ENCODE results near the gene ATP11A. TPM values are rescaled to one million over a fixed set of nuclear protein-coding genes. Genes with fewer than 3 reads are reported as not detected.

ATP11A gene
- total RNA-seq, 1 experiment from 2014 or later = 232 TPM

DNA sequence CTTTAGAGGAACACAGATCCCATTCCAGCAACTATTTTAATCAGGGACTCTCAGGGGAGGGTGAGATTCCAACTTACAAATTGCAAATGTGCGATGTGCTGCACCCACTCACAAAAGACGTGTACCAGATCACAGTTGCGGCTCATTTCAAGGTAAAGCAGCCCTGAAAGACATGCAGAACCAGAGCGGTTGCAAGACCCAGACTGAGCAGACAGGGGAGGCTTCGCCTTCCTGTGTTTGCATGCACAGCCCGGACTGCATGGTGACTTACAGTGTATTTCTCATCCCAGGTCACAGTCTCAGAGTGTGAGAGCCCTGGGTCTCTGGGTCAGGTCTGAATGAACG, 84.6 kb downstream of the ATP11A start:
- no TSS peak for BruUV-seq (replicated peaks)
- Histone ChIP-seq H3K4me3 (ENCODE audit: low read depth, low read length) (no peak overlapping the region), H3K36me3 (ENCODE audit: control insufficient read depth, insufficient read depth, low read length) (no peaks in the 10 kb centered on the region; the same call in 1 of the 2 replicates), H3K27me3 (replicated peaks; ENCODE audit: control insufficient read depth, insufficient read depth, low read length) (no peaks in the 10 kb centered on the region), H3K4me1 (no peaks in the 10 kb centered on the region), H3K9me3 (no peaks in the 10 kb centered on the region)
- DNase-seq = no peak
- Mint-ChIP-seq H3K9me3 (ENCODE audit: unreplicated experiment) (no peaks in the 10 kb centered on the region), H3K27ac (ENCODE audit: unreplicated experiment) (no peak overlapping the region), H3K36me3 (ENCODE audit: insufficient read depth, unreplicated experiment) (peaks cover 61% of the 10 kb centered on the region), H3K27me3 (ENCODE audit: insufficient read depth, unreplicated experiment) (no peaks in the 10 kb centered on the region), H3K4me1 (ENCODE audit: low read depth, unreplicated experiment) (no peaks in the 10 kb centered on the region), H3K4me3 (ENCODE audit: unreplicated experiment) (no peak overlapping the region)
- intact Hi-C loops (cut with micrococcal nuclease; ENCODE audit: unreplicated experiment) = no loop called here
- POLR2A ChIA-PET = no interaction called here
- CTCF ChIA-PET = no interaction called here
- TF ChIP-seq, protein P1, sequence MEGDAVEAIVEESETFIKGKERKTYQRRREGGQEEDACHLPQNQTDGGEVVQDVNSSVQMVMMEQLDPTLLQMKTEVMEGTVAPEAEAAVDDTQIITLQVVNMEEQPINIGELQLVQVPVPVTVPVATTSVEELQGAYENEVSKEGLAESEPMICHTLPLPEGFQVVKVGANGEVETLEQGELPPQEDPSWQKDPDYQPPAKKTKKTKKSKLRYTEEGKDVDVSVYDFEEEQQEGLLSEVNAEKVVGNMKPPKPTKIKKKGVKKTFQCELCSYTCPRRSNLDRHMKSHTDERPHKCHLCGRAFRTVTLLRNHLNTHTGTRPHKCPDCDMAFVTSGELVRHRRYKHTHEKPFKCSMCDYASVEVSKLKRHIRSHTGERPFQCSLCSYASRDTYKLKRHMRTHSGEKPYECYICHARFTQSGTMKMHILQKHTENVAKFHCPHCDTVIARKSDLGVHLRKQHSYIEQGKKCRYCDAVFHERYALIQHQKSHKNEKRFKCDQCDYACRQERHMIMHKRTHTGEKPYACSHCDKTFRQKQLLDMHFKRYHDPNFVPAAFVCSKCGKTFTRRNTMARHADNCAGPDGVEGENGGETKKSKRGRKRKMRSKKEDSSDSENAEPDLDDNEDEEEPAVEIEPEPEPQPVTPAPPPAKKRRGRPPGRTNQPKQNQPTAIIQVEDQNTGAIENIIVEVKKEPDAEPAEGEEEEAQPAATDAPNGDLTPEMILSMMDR (IDR thresholded peaks at IDR 0.05; ENCODE audit: insufficient read depth in 1 of 2, low read depth in 1 of 2, low read length in 1 of 2, severe bottlenecking in 1 of 2, unreplicated experiment in 1 of 2) = no peak

- no peak for DNase-seq
- BruUV-seq (replicated peaks) = no TSS peak
- no peak overlapping the region for H3K27ac Mint-ChIP-seq (ENCODE audit: unreplicated experiment)
- peaks cover 58% of the 10 kb centered on the region for H3K36me3 Mint-ChIP-seq (ENCODE audit: insufficient read depth, unreplicated experiment)
- H3K9me3 Mint-ChIP-seq (ENCODE audit: unreplicated experiment) = no peaks in the 10 kb centered on the region
- H3K4me3 Mint-ChIP-seq (ENCODE audit: unreplicated experiment) = no peak overlapping the region
- H3K27me3 Mint-ChIP-seq (ENCODE audit: insufficient read depth, unreplicated experiment) = no peaks in the 10 kb centered on the region
- ChIA-PET POLR2A (no interaction called here), CTCF (no interaction called here)
- no peaks in the 10 kb centered on the region for H3K27me3 ChIP-seq (replicated peaks; ENCODE audit: control insufficient read depth, insufficient read depth, low read length)
- H3K4me1 ChIP-seq = no peaks in the 10 kb centered on the region
- no peaks in the 10 kb centered on the region for H3K9me3 ChIP-seq
- TF ChIP-seq, protein P1 (IDR thresholded peaks at IDR 0.05; ENCODE audit: insufficient read depth in 1 of 2, low read depth in 1 of 2, low read length in 1 of 2, severe bottlenecking in 1 of 2, unreplicated experiment in 1 of 2) = no peak
- no peak overlapping the region for H3K4me3 ChIP-seq (ENCODE audit: low read depth, low read length)
- no peaks in the 10 kb centered on the region; the same call in 1 of the 2 replicates for H3K36me3 ChIP-seq (ENCODE audit: control insufficient read depth, insufficient read depth, low read length)
- H3K4me1 Mint-ChIP-seq (ENCODE audit: low read depth, unreplicated experiment) = no peaks in the 10 kb centered on the region
- intact Hi-C loops (cut with micrococcal nuclease; ENCODE audit: unreplicated experiment) = no loop called here
Measured at GRCh38 chr13:112774829-112775565, 85.2 kb downstream of the ATP11A start.

DNA sequence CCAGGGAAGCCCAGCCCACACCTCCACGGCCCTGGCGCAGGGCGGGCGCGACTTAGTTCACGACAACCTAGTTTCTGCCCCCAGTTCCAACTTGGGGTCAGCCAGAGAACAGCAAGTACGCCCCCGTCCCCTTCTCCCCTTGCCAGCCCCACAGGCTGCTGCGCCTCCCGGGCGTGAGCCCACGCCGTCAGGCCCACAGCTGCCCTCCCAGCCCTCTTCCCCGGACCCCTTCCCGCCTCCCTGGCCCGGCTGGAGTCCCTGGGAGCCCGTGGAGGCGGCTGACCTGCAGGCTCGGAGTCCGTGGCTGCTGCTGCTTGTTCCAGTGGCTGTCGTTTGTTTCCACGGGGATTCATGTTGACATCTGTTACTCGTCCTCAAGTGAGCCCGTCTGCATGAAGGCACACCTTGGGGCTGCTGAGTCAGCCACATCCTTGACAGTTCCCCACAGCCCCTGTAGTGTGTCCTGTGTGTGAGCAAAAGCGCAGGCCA, 86.0 kb downstream of the ATP11A start:
- intact Hi-C loops (cut with micrococcal nuclease; ENCODE audit: unreplicated experiment) = no loop called here
- H3K27ac Mint-ChIP-seq (ENCODE audit: unreplicated experiment) = no peak overlapping the region
- no peaks in the 10 kb centered on the region for H3K4me1 ChIP-seq
- POLR2A ChIA-PET = no interaction called here
- no TSS peak for BruUV-seq (replicated peaks)
- H3K27me3 ChIP-seq (replicated peaks; ENCODE audit: control insufficient read depth, insufficient read depth, low read length) = no peaks in the 10 kb centered on the region
- H3K9me3 Mint-ChIP-seq (ENCODE audit: unreplicated experiment) = no peaks in the 10 kb centered on the region
- no peak overlapping the region for H3K4me3 Mint-ChIP-seq (ENCODE audit: unreplicated experiment)
- TF ChIP-seq, protein P1 (IDR thresholded peaks at IDR 0.05; ENCODE audit: insufficient read depth in 1 of 2, low read depth in 1 of 2, low read length in 1 of 2, severe bottlenecking in 1 of 2, unreplicated experiment in 1 of 2) = no peak
- no peaks in the 10 kb centered on the region; the same call in 1 of the 2 replicates for H3K36me3 ChIP-seq (ENCODE audit: control insufficient read depth, insufficient read depth, low read length)
- no peaks in the 10 kb centered on the region for H3K9me3 ChIP-seq
- peak in 1 of 2 experiments; percentile 29 for DNase-seq
- H3K4me3 ChIP-seq (ENCODE audit: low read depth, low read length) = no peak overlapping the region
- CTCF ChIA-PET = no interaction called here
- H3K27me3 Mint-ChIP-seq (ENCODE audit: insufficient read depth, unreplicated experiment) = no peaks in the 10 kb centered on the region
- peaks cover 60% of the 10 kb centered on the region for H3K36me3 Mint-ChIP-seq (ENCODE audit: insufficient read depth, unreplicated experiment)
- H3K4me1 Mint-ChIP-seq (ENCODE audit: low read depth, unreplicated experiment) = no peaks in the 10 kb centered on the region

Data from Caco-2 (cell line).